IMR-90 (cell line): ENCODE data around the gene FSTL1.

Experiments used
- CTCF ChIP-seq: conservative IDR thresholded peaks from 2 replicates; pipeline ENCODE4 v1.5.1; 2012; ENCODE audit warnings: mild to moderate bottlenecking, low read depth, low read length, improper control_type of control experiment
- MAFK ChIP-seq: IDR thresholded peaks from 2 replicates; pipeline ENCODE4 v1.6.1; 2012; ENCODE audit warnings: low read depth, low read length, improper control_type of control experiment
- MXI1 ChIP-seq: IDR thresholded peaks from 2 replicates; pipeline ENCODE4 v1.6.1; 2012; ENCODE audit warnings: low read depth, mild to moderate bottlenecking, low read length, moderate library complexity, borderline replicate concordance
- POLR2A ChIP-seq: IDR thresholded peaks from 2 replicates; pipeline ENCODE4 v1.6.1; 2012; ENCODE audit warnings: mild to moderate bottlenecking, low read depth, low read length
- RAD21 ChIP-seq: IDR thresholded peaks from 2 replicates; pipeline ENCODE4 v1.6.1; 2012; ENCODE audit warnings: low read length, improper control_type of control experiment
- RFX5 ChIP-seq: IDR thresholded peaks from 2 replicates; pipeline ENCODE4 v1.8.0; 2012; ENCODE audit warnings: low read depth, mild to moderate bottlenecking, low read length, moderate library complexity

- TF ChIP-seq CTCF, result no peak
- no peak for TF ChIP-seq POLR2A
- no peak for TF ChIP-seq MXI1
- TF ChIP-seq RFX5, result no peak
- no peak for TF ChIP-seq MAFK
- TF ChIP-seq RAD21, result no peak
Observed at GRCh38 chr3:120469882-120470301, 19.1 kb upstream of the FSTL1 start.
